ENCODE data around the gene HSPH1.

DNA sequence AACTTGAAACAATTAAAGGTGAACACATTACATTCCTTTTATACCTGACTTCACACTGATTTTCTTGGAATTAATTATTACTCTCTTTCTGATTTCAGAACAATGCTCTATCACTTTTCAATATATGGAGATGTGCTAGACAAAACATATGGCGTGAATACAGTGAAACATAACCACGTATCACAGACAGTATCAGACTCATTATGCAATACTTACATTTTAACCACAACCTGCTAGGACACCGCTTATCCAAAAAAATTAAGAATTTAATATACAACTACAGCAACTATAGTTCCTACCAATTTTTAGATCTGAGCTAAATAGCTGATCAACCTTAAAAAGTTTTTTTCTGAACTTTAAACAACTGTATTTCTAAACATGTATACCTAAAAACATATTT lies 9.9 kb downstream of the HSPH1 start:
- TF ChIP-seq BRCA1 (IDR thresholded peaks at IDR 0.05; ENCODE audit: low read depth, low read length), result no peak
- no peak for TF ChIP-seq SREBF2 (IDR thresholded peaks at IDR 0.05; ENCODE audit: low read length)
- no peak for TF ChIP-seq CEBPB (IDR thresholded peaks at IDR 0.05; ENCODE audit: borderline replicate concordance in 1 of 2, low read depth in 2 of 2, low read length in 2 of 2)
- TF ChIP-seq EED (IDR thresholded peaks at IDR 0.05; ENCODE audit: low read depth), result no peak
- no peak for TF ChIP-seq MTA2 (IDR thresholded peaks at IDR 0.05; ENCODE audit: low read depth)
- TF ChIP-seq JUND (IDR thresholded peaks at IDR 0.05; ENCODE audit: low read depth, low read length), result no peak
- no peak for TF ChIP-seq HSF1 (IDR thresholded peaks at IDR 0.05; ENCODE audit: low read depth, low read length)
- TF ChIP-seq, protein P1, sequence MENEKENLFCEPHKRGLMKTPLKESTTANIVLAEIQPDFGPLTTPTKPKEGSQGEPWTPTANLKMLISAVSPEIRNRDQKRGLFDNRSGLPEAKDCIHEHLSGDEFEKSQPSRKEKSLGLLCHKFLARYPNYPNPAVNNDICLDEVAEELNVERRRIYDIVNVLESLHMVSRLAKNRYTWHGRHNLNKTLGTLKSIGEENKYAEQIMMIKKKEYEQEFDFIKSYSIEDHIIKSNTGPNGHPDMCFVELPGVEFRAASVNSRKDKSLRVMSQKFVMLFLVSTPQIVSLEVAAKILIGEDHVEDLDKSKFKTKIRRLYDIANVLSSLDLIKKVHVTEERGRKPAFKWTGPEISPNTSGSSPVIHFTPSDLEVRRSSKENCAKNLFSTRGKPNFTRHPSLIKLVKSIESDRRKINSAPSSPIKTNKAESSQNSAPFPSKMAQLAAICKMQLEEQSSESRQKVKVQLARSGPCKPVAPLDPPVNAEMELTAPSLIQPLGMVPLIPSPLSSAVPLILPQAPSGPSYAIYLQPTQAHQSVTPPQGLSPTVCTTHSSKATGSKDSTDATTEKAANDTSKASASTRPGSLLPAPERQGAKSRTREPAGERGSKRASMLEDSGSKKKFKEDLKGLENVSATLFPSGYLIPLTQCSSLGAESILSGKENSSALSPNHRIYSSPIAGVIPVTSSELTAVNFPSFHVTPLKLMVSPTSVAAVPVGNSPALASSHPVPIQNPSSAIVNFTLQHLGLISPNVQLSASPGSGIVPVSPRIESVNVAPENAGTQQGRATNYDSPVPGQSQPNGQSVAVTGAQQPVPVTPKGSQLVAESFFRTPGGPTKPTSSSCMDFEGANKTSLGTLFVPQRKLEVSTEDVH (IDR thresholded peaks at IDR 0.05; ENCODE audit: low read depth, partially characterized antibody), result no peak
- no peak for TF ChIP-seq SREBF1 (IDR thresholded peaks at IDR 0.05; ENCODE audit: low read length)
- no peak for TF ChIP-seq EP300 (IDR thresholded peaks at IDR 0.05; ENCODE audit: borderline replicate concordance in 1 of 2, control insufficient read depth in 1 of 2, low read depth in 2 of 2, low read length in 2 of 2)
- TF ChIP-seq, protein P2, sequence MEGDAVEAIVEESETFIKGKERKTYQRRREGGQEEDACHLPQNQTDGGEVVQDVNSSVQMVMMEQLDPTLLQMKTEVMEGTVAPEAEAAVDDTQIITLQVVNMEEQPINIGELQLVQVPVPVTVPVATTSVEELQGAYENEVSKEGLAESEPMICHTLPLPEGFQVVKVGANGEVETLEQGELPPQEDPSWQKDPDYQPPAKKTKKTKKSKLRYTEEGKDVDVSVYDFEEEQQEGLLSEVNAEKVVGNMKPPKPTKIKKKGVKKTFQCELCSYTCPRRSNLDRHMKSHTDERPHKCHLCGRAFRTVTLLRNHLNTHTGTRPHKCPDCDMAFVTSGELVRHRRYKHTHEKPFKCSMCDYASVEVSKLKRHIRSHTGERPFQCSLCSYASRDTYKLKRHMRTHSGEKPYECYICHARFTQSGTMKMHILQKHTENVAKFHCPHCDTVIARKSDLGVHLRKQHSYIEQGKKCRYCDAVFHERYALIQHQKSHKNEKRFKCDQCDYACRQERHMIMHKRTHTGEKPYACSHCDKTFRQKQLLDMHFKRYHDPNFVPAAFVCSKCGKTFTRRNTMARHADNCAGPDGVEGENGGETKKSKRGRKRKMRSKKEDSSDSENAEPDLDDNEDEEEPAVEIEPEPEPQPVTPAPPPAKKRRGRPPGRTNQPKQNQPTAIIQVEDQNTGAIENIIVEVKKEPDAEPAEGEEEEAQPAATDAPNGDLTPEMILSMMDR (IDR thresholded peaks at IDR 0.05 in 2 of 3, conservative IDR thresholded peaks at IDR 0.05 in 1 of 3; ENCODE audit: control insufficient read depth in 2 of 3, extremely low read depth in 1 of 3, insufficient read depth in 1 of 3, low read depth in 3 of 3, low read length in 3 of 3), result no peak
